Astrocyte of the hippocampus (primary cell): ENCODE measurements around the gene WNK2.
"Not testable (repeated sequence)": the region's sequence is repeated elsewhere in the genome, so short reads cannot be mapped to it uniquely, and the experiment has no call there.

Experiments used
- DNase-seq: peaks from one replicate; pipeline ENCODE4 v3.0.0; 2011; ENCODE audit warnings: low read depth, low spot score

Gene WNK2

DNA sequence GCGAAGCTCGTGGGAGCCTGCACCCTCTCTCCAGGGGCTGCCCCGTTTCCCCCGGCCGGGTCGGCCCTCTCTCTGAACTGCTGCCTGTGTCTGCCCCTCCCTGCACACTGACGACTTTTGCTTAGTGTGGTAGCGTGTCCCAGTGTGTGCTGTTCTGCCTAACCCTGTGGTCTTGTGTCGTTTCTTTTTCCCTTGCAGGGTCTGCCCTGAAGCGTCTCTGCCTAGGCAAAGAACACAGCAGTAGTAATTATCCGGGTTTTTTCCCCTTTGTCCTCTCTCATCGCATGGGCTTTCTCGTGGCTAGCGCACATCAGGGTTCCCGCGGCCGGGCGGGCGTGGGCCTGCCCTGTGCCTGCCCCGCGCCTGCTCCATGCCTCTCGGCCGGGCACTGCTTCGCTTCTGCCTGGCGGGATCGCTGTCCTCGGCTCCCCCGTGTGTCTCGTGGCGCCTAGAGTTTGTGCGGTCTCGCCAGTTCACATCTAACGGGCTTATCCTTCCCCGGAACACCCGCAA lies 122.7 kb downstream of the WNK2 start:
- DNase-seq: no peak

DNA sequence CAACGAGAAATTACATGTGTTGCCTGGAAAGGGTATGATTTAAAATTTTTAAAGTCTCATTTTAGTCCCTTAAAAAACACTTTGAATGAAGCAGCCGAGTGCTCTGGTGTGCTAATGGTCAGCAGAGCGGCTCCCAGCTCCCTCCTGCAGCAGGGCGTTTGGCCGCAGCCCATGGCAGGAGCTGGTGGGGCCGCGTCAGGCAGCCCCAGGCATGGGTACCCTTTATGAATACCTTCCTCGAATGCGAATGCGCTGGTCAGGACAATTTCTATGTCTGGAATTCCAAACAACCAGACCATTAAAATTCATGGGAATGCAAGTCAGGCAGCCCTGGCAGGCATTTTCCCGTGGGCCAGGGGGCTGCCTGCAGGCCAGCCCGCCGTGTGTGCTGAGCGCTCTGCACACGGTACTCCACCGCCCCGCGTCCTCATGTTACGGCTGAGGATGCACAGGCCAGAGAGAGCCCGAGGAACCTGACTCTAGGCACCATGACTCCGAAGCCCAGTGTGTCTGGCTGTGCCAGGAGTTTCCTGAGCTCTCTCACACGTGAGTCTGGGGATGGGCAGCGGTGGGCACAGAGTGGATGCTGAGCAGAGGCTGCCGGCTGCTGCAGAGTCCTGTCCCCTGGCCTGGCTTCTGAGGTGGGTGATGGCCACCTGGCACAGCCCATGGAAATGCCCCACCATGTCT lies 123.7 kb downstream of the WNK2 start:
- DNase-seq: peak; percentile 63

DNA sequence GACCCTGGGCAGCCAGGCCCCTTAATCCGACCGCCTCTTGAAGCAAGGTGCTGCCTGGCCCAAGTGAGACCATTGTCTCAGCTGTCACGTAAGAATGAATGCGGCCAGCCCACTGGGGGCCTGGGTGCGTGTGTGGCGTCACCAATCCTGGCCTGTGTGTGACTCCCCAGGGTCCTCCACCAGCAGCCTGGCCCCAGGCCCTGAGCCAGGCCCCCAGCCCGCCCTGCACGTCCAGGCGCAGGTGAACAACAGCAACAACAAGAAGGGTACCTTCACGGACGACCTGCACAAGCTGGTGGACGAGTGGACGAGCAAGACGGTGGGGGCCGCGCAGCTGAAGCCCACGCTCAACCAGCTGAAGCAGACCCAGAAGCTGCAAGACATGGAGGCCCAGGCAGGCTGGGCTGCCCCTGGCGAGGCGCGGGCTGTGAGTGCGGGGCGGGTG lies 124.2 kb downstream of the WNK2 start:
- no peak for DNase-seq

DNA sequence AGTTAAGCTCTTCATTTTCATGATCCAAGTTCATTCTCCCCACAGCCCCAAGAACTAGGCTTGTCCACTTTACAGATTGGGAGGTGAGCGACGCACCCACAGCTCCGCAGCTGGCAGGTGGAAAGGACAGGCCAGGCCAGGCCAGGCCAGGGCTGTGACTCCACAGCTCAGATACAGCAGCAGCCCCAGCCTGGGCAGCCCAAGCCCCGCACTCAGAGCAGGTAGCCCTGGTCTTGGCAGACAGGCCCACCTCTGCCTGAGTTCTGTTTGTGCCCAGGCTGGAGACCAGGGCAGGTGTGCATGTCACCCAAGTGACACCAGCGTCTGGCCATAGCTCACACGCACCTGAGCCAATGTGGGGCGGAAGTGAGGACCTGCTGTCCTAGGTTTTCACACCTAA lies 124.7 kb downstream of the WNK2 start:
- DNase-seq: no peak

DNA sequence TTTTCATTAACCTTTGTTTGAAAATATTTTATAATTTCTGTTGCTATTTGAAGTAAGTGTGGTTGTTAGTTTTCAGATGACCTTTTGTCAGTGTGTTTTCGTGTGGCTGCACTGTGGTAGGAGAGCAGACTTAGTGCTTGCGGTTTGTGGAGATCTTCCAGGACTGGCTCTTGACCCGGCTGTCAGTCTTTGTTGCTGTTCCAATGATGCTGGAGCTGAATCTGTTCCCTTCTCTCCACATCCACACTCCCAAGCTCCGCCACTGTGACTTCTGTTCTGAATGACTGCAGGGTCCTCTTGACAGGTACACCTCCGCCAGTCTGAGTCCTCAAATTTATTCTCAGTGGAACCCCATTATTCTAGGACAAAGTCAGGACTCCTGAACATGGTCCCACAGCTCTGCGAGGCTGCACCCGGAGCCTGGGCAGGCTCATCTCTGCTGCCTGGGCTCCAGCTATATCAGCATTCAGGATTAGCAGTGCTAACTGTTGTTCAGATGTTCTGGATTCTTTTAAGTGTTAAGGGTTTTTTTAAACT lies 126.0 kb downstream of the WNK2 start:
- DNase-seq: peak; percentile 37

DNA sequence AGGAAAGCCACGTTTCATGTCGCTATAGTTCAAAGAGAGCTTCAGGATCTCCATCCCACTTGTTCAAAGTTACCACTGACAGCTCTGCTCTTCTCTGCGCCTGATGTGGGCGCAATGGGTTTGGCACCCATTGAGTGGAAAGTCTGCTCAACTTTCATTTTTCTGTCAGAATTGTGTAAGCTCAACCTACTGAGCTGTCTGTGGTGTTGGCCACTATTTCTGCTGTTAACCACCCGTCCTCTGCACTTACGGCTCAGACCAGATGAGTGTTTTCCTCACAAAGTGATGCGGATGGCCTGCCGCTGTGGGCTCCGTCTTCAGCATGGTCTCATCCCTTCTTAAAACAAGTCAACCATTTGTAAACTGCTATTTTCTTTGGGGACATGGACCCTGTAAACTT lies 131.2 kb downstream of the WNK2 start:
- no peak for DNase-seq

DNA sequence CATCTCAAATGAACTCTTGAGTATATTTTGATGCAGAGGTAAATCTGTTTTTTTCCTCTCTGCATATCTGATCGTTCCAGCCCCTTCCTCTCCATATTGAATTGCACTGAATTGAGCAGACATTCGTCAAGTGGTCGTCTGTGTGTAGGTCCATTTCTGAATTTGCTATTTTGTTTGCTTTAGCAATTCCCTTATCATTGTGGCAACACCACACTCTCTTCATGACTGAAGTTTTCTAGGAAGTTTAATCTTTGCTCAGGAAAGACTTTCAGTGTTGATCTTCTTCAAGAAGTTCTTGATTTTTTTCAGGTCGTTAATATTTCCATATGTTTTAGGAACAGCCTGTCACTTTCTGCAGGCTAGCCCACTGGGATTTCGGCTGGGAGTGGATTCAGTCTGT lies 132.0 kb downstream of the WNK2 start:
- DNase-seq: no peak

DNA sequence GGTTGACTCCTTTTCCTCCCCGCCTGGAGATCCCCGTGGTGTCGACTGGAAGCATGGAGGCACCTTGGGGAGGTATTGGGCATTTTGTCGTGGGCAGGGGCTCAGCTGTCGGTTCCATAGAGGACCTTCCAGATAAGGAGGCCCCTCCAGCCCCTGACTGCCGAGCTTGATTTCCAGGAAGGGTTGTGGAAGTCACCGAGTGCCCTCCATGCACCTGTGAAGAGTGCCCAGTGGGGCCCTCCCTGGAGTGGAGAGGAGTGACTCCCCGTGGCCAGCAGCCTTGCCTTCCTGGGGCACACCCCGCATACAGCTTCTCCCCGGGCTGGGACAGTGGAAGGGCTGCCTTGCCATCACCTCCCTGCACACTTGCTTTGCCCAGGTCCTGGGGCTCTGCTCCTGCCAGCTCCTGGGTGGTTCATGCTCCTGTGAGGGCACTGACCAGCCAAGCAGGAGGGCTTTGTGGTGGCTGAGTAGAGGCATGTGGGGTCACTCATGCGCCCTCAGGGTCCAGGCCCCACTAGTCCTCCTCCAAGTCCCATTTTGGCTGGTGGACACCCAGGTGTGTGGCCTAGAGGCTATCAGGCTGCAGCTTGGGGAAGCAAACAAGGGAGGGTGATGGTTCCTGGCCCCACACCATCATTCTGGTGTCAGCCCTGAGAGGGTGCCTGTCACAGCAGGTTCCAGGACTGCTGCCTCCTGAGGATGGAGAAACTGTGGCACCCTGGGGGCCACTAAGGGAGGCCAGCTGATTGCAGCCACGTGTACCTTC lies 133.0 kb downstream of the WNK2 start:
- DNase-seq: no peak

DNA sequence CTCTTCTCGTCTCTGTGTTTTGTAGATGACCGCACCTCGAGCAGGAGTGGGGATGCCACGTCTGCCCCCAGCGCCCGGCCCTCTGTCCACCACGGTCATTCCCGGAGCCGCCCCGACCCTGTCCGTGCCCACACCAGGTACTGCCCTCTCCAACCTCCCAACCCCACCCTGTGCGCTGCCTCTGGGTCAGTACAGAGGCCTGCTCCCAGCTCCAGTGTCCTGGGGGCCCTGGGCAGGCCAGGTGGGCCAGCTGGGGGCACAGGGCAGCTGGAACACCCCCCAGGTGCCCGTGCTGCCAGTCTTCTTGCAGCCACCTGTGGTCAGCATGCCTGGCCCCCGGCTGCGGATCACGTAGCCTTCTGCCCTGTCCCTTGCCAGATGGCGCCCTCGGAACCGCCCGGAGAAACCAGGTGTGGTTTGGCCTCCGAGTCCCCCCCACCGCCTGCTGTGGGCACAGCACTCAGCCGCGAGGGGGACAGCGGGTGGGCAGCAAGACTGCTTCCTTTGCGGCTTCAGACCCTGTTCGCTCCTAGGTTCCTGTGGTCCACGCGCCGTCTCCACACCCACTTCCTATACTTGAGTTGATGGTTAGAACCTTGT lies 133.7 kb downstream of the WNK2 start:
- no peak for DNase-seq

DNA sequence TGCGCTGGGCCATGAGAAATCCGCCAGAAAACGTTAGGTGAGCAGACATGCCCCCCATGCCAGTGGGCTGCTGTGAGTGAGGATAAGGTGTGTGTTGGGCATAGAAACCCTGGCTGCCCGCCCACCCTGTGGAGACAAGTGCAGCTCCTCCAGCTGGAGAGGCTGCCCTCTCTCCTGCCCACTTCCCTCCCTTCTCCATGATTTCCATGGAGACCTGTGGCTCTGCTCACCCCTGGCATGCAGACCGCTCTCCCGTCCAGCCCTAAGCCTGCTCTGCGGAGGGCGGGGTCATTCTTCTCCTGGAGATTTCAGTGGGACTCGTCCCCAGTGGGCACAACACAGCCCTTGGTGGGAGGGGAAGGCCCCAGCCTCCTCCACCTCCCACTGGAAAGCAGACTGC lies 134.5 kb downstream of the WNK2 start:
- DNase-seq: no peak

DNA sequence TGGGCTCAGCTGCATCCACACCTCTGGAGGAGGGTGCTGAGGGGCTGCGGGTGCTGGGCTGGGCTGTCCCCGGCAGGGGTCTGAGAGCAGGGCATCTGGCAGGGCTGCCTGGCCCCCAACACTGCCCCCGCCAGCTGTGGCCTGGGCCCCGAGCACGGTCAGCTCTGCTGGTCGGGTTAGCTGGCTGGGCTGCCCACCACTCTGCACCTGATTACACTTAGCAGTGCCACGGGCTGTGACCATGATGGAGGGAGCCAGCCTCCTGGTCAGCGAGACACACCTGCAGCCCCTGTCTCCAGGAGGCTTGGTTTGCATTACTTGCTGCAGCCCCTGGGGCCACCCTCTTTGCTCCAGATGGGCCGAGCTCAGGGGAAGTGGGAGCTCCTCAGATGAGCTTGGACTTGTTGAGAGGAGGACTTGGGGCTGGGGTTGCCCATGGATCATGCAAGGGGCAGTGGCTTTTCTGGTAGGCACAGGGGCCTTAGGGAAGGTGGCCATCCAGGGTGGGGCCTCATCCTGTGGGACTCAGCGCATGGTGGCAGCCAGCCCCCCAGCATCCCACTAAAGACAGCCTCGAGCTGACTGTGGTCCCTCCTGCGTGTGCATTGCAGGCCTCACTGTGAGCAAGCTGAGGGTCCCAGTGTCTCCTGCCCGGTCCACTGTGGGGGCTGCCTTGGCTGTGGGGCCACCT lies 135.5 kb downstream of the WNK2 start:
- DNase-seq: no peak

DNA sequence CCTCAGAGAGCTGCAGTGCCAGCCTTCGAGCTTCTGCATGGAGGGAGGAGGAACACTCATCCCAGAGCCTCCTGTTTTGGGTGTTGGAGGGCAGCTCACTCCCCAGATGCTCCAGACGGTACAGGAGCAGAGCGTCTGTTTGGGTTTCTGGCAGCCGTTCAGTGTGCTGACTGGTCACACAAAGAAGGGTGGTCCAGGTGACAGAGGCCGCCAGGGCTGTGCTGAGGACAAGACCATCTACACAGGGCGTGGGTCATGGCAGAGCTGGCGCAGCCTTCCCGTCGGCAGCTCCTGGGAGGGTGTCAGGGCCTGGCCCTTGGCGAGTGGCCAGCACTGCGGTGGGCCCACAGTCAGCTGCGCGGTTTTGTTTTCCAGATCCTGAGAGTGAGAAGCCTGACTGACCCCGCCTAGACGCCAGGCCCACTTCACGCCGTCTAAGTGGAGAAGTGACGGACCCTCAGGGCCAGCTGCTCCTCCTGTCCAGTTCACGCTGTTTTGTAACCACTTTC lies 136.1 kb downstream of the WNK2 start:
- DNase-seq: no peak

DNA sequence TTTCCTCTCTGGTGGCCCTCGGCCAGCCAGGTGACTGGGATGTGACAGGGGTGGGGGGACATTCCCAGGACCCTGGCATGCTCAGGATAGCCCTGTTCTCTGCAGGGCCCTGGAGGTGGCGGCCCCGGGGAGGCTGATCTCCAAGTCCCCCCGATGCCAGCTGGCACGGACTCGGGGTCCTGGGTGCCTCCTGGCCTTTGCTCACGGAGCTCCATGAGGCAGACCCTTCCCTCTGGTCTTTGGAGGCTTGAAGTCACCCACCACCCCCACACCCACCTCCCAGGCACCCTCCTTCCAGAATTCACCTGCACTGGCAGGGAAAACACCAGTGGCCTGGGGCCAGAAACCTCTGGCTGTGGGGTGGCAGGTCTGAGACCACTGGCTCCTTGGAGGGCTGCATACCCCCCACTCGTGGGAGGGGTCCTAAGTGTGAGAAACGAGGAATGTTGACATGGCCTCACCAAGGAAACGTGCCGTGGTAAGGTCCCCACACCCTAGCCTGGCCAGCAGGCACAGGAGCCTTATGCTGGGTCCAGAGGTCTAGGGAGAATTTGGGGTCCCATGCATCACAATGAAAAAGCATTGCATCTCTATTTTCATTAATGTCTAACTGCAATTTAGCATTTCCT lies 136.8 kb downstream of the WNK2 start:
- DNase-seq: no peak

DNA sequence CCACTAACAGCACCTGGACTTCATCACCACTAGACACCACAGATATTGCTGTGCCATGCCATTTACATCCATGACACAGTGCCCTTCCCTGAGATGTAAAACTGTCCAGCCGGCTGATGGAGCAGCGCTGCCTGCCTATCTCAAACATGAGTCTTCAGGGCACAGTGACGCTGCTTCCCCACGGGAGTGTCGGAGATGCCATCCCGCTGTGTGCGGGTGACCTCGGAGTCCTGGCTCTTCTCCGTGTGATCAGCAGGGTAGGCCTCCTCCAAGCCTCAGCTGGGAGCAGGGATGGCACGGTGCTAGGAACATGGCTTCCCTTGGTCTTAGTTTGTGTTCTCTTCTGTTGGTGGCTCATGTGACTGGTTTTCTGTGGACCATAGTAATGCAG lies 137.3 kb downstream of the WNK2 start:
- no peak for DNase-seq

DNA sequence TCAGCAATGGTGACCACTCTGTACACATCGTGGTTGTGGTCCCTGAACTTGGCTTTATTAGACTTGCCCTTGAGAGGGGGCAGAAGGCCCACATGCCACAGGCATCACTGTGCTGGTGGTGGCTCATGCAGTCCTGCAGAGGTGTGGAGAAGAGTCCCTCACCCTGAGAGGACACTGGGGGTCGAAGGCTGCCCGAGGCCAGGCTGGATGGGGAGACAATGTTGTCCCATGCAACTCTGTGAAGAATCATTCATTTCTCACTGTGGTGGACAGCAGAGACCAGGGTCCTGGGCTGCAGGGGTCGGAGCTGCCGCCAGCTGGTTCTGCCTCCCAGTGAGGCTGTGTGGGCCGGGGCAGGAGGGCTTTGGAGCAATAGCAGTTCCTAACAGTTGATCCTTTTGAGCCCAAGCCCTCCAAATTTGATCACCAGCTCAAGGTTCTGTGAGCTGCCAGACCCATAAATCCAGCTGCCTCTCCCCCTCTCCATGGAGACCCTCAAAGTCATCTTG lies 139.6 kb downstream of the WNK2 start:
- not testable (repeated sequence) for DNase-seq

DNA sequence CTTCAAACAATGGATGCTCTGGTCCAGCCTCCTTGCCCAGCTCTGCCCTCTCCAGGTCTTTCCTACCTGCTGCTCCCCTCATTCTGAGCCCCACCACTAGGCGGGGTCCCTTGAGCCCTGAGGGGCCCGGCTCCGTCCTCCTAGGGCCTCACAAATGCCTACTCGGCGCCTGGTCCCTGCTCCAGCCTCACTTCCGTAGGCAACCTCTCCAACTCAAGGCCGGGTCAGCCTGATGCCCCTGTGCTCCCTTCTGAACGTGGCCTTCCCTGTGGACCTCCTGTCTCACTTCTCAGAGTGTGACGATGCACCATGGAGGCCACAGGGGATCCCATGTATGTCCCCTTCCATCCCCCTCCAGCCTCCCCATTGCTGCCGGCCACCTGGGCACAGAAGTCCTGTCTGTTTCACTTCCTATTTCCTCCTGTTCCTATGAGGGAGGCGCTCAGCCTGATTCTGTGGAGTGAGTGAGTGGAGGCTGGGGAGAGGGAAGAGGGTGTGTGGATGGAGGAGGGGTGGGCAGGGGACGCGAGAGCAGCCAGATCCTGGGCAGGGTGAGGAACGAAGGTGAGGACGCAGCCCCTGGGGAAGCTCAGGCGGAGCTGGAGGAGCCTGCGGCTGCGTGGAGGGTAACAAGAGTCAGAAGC lies 140.4 kb downstream of the WNK2 start:
- DNase-seq: no peak

DNA sequence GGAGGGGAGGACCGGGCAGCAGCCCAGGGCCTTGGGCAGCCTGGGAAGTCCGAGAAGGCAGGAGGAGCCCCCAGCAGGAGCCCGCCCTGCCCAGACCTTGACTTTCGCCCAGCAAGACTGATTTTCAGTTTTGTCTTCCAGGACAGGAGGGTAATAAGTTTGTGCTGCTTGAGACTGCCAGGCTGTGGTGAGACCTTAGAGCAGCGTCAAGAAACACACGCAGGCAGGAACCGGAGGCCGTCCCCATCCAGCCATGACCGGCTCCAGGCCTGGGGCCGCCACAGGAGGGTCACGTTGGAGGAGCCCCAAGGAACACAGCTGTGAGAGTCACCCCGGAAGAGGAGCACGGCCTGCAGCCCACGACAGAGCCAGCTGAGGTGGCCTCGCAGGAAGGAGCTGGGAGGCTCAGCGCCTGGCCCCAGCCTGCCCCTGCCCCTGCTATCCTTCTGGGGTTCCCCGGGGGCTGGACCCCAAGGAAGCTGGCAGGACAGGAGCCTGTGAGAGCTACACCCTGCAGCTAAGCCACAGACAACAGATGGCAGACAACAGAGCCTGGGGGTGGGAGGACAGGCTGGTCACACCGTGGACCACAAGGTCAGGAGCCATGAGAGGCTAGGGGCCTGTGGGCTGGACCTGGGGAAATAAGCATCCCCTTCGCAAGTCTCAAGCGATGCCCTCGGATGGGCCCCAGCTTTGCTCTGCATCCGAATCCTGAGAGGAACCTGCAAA lies 141.5 kb downstream of the WNK2 start:
- DNase-seq: no peak

DNA sequence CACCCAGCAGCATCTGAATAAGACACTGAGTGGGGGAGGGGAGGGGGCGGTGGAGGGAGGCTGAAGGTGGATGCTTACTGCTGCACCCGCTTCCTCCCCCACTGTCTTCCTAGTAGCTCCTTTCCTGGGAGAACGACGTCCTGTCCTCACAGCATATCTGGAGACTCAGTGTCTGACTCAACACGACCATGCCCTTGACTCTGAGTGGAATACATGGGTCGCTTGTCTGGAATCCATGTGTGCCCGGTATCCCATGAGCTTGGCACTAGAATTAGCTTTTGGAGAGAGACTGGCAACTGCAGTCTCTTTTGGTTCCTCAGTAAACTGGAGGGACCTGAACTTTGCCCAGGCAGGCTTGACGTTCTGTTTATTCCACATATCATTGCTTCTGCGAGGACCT lies 142.1 kb downstream of the WNK2 start:
- DNase-seq: no peak

DNA sequence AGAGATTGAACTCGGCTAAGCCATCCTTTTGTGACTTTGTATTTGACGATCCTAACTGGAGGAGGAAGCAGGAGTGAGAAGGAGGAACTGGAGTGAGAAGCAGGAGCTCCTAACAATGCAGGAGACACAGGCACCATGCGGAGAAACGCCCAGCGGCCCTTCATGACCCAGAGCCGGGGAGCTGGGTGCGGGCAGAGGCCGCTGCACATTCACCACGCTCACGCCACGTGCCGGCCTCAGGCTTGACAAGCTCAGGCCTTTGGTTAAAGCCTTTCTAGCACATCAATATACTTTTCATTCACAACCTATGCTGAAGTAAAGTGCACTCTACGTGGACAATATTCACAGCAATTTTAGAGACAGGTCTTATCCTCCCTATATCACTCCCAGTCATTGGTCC lies 142.7 kb downstream of the WNK2 start:
- no peak for DNase-seq
